ENCODE data around the gene TASOR.

DNA sequence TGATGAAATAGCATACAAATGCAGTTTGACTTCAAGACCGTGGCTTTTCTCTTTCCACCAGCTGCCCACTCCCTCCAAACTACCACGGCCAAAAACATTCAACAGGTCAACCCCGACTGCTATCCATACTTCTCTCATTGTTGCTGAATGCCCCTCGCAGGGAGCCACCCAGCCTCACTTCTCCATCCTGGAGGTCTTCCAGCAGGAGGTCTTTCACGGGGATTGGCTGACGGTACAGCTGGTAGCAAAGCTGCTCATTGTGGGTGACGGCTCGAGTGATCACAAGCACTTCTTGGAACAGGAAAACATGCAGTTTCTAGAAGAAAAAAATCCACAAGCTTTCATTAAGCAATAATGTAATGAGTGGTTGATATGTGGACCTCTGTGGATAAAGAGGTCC, 49.0 kb upstream of the TASOR start:
- TF ChIP-seq CTCF (IDR thresholded peaks at IDR 0.05) = no peak
- TF ChIP-seq POLR2A (IDR thresholded peaks at IDR 0.05) = no peak

All from tibial nerve (tissue), 3 donors.